GM18502 (cell line): ENCODE measurements around the gene PYGM.

Experiments used
- ATAC-seq: cut with Tn5 transposase; IDR thresholded peaks from one replicate; pipeline ENCODE4 v1.9.1; 2021; ENCODE audit warnings: mild to moderate bottlenecking; ENCODE audit not compliant: unreplicated experiment, poor library complexity

The PYGM gene

GRCh38 chr11:64759722-64760719 lies at the start of gene PYGM:
Gene PYGM, minus strand, starts transcription at chr11:64759974. Its CDS starts 76 bp downstream, at chr11:64759898.
- ATAC-seq, result no peak

- no peak for ATAC-seq
Measured at GRCh38 chr11:64805481-64805880, 45.7 kb upstream of the PYGM start.

- ATAC-seq, result no peak
Measured at GRCh38 chr11:64804346-64805210, 44.8 kb upstream of the PYGM start.

GRCh38 chr11:64803846-64804345 lies 44.1 kb upstream of the PYGM start:
- no peak for ATAC-seq

GRCh38 chr11:64803158-64803845 lies 43.5 kb upstream of the PYGM start, which contains the start of gene MAP4K2:
Gene MAP4K2, minus strand, starts transcription at chr11:64803214. Its CDS starts 65 bp downstream, at chr11:64803149.
- peak; percentile 70 for ATAC-seq

- peak; percentile 26 for ATAC-seq
Measured at GRCh38 chr11:64802370-64803157, 42.8 kb upstream of the PYGM start.

GRCh38 chr11:64801561-64802369 lies 42.0 kb upstream of the PYGM start:
- no peak for ATAC-seq

- no peak for ATAC-seq
Measured at GRCh38 chr11:64801158-64801464, 41.3 kb upstream of the PYGM start.

- no peak for ATAC-seq
Measured at GRCh38 chr11:64800303-64801157, 40.8 kb upstream of the PYGM start.

GRCh38 chr11:64799623-64800302 lies 40.0 kb upstream of the PYGM start:
- no peak for ATAC-seq

- no peak for ATAC-seq
Measured at GRCh38 chr11:64799256-64799622, 39.5 kb upstream of the PYGM start.

GRCh38 chr11:64796757-64797541 lies 37.2 kb upstream of the PYGM start:
- ATAC-seq, result no peak

GRCh38 chr11:64796047-64796756 lies 36.4 kb upstream of the PYGM start:
- no peak for ATAC-seq

GRCh38 chr11:64794526-64794925 lies 34.8 kb upstream of the PYGM start:
- ATAC-seq, result no peak

- no peak for ATAC-seq
Measured at GRCh38 chr11:64793271-64794160, 33.7 kb upstream of the PYGM start.
